22Rv1 (cell line): ENCODE data around the gene CUL2.

Source experiments
- H3K27ac ChIP-seq: fragments of 450-650 bp; 2 replicates; pipeline ENCODE4 v1.5.1; 2017
- ZFX ChIP-seq: fragments of 450-650 bp; IDR thresholded peaks from 2 replicates; pipeline ENCODE4 v1.6.1; 2017; ENCODE audit warnings: antibody characterized with exemption, borderline replicate concordance
- TF ChIP-seq, protein P1 (sequence below): fragments of 450-650 bp; IDR thresholded peaks from 2 replicates; pipeline ENCODE4 v1.5.1; 2017; ENCODE audit warnings: mild to moderate bottlenecking

CUL2 gene

DNA sequence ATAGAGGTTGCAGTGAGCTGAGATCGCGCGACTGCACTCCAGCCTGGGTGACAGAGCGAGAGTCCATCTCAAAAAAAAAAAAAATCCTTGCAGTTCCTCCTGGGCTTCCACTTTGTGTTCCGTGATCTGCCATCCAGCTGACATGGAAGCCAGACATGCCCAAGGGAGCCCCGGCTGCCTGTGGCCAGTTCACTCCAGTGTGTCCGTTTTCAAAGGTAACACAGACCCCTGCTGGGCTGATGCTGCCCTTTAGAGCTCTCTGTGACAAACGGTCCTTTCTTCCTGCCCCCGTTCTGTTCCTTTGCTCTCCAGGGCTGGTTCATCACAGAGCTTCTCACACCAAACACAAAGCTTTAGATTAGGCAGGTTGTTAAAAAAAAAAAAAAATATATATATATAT is 130.8 kb downstream of the CUL2 start:
- TF ChIP-seq ZFX = no peak
- TF ChIP-seq, protein P1, sequence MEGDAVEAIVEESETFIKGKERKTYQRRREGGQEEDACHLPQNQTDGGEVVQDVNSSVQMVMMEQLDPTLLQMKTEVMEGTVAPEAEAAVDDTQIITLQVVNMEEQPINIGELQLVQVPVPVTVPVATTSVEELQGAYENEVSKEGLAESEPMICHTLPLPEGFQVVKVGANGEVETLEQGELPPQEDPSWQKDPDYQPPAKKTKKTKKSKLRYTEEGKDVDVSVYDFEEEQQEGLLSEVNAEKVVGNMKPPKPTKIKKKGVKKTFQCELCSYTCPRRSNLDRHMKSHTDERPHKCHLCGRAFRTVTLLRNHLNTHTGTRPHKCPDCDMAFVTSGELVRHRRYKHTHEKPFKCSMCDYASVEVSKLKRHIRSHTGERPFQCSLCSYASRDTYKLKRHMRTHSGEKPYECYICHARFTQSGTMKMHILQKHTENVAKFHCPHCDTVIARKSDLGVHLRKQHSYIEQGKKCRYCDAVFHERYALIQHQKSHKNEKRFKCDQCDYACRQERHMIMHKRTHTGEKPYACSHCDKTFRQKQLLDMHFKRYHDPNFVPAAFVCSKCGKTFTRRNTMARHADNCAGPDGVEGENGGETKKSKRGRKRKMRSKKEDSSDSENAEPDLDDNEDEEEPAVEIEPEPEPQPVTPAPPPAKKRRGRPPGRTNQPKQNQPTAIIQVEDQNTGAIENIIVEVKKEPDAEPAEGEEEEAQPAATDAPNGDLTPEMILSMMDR = no peak
- H3K27ac ChIP-seq = no peak overlapping the region
